MM.1S (cell line): ENCODE data around the gene SPC25.

Experiments used
- DNase-seq: peaks from one replicate; pipeline ENCODE4 v3.0.0-alpha.2; 2015
- H2AFZ ChIP-seq: fragments of 300-600 bp; sonication (generic); 2 replicates; pipeline ENCODE4 v1.6.0; 2016; ENCODE audit warnings: antibody characterized with exemption, low read length
- H3F3A ChIP-seq: fragments of 300-600 bp; sonication (generic); 2 replicates; pipeline ENCODE4 v1.6.1; 2016; ENCODE audit warnings: mild to moderate bottlenecking, antibody characterized with exemption, low read length, moderate library complexity, mixed read lengths; ENCODE audit not compliant: insufficient read depth
- H3K27ac ChIP-seq: fragments of 300-600 bp; sonication (generic); 2 replicates; pipeline ENCODE4 v1.5.1; 2016; ENCODE audit warnings: mild to moderate bottlenecking, low read length
- H3K27me3 ChIP-seq: fragments of 300-600 bp; sonication (generic); replicated peaks from 2 replicates; pipeline ENCODE4 v1.6.0; 2016; ENCODE audit warnings: low read length; ENCODE audit not compliant: insufficient read depth
- H3K36me3 ChIP-seq: fragments of 300-600 bp; sonication (generic); replicated peaks from 2 replicates; pipeline ENCODE4 v1.6.1; 2016; ENCODE audit warnings: mild to moderate bottlenecking, low read length, mixed read lengths; ENCODE audit not compliant: insufficient read depth
- H3K4me1 ChIP-seq: fragments of 300-600 bp; sonication (generic); 2 replicates; pipeline ENCODE4 v1.6.1; 2016; ENCODE audit warnings: low read length, mixed read lengths
- H3K4me2 ChIP-seq: fragments of 300-600 bp; sonication (generic); 2 replicates; pipeline ENCODE4 v1.6.0; 2016; ENCODE audit warnings: low read depth, low read length
- H3K4me3 ChIP-seq: fragments of 300-600 bp; sonication (generic); 2 replicates; pipeline ENCODE4 v1.5.1; 2016; ENCODE audit warnings: low read length, mixed read lengths
- H3K79me2 ChIP-seq: fragments of 300-600 bp; sonication (generic); 2 replicates; pipeline ENCODE4 v1.6.1; 2016; ENCODE audit warnings: mixed run types, low read length, mixed read lengths
- H3K9ac ChIP-seq: fragments of 300-600 bp; sonication (generic); 2 replicates; pipeline ENCODE4 v1.6.1; 2016; ENCODE audit warnings: low read length, mixed read lengths
- H3K9me2 ChIP-seq: fragments of 300-600 bp; sonication (generic); replicated peaks from 2 replicates; pipeline ENCODE4 v1.6.1; 2016; ENCODE audit warnings: mild to moderate bottlenecking, low read length, mixed read lengths; ENCODE audit not compliant: insufficient read depth
- H3K9me3 ChIP-seq: fragments of 300-600 bp; sonication (generic); replicated peaks from 2 replicates; pipeline ENCODE4 v1.6.1; 2016; ENCODE audit warnings: mild to moderate bottlenecking, low read length, mixed read lengths; ENCODE audit not compliant: insufficient read depth
- H4K20me1 ChIP-seq: fragments of 300-600 bp; sonication (generic); 2 replicates; pipeline ENCODE4 v1.6.1; 2016; ENCODE audit warnings: mild to moderate bottlenecking, low read length, moderate library complexity, mixed read lengths; ENCODE audit not compliant: insufficient read depth
- CTCF ChIP-seq: fragments of 300-600 bp; sonication (generic); IDR thresholded peaks from 2 replicates; pipeline ENCODE4 v1.5.1; 2016; ENCODE audit warnings: antibody characterized with exemption, low read length, mixed read lengths
- EZH2 ChIP-seq: fragments of 300-600 bp; sonication (generic); optimal IDR thresholded peaks from 2 replicates; pipeline ENCODE3; 2017; ENCODE audit warnings: low read depth, mild to moderate bottlenecking, antibody characterized with exemption, low read length, mixed read lengths
- EZH2phosphoT487 ChIP-seq: fragments of 300-600 bp; sonication (generic); IDR thresholded peaks from 2 replicates; pipeline ENCODE4 v1.6.1; 2018; ENCODE audit warnings: antibody characterized with exemption, low read length

Gene SPC25

GRCh38 chr2:168821992-168822391 lies 68.2 kb downstream of the SPC25 start:
- H3K27ac ChIP-seq: no peak overlapping the region
- no peaks in the 10 kb centered on the region for H3K4me1 ChIP-seq
- no peak for DNase-seq
- TF ChIP-seq CTCF: no peak
- TF ChIP-seq EZH2phosphoT487: no peak
- H3K36me3 ChIP-seq: no peaks in the 10 kb centered on the region
- H3K9ac ChIP-seq: no peak overlapping the region
- H3K4me3 ChIP-seq: no peak overlapping the region
- no peaks in the 10 kb centered on the region for H3F3A ChIP-seq
- H3K27me3 ChIP-seq: no peaks in the 10 kb centered on the region
- H3K9me2 ChIP-seq: no peaks in the 10 kb centered on the region
- no peaks in the 10 kb centered on the region for H3K79me2 ChIP-seq
- H2AFZ ChIP-seq: no peak overlapping the region
- H3K4me2 ChIP-seq: no peak overlapping the region
- no peaks in the 10 kb centered on the region for H3K9me3 ChIP-seq
- H4K20me1 ChIP-seq: no peaks in the 10 kb centered on the region

- H3K4me1 ChIP-seq: no peaks in the 10 kb centered on the region
- H3K9me2 ChIP-seq: no peaks in the 10 kb centered on the region
- TF ChIP-seq EZH2 (no peak), CTCF (no peak), EZH2phosphoT487 (no peak)
- no peak overlapping the region for H2AFZ ChIP-seq
- H3K27ac ChIP-seq: no peak overlapping the region
- H3K27me3 ChIP-seq: no peaks in the 10 kb centered on the region
- no peak overlapping the region for H3K4me3 ChIP-seq
- no peak for DNase-seq
- H3K79me2 ChIP-seq: no peaks in the 10 kb centered on the region
- H3K9ac ChIP-seq: no peak overlapping the region
- H3F3A ChIP-seq: no peaks in the 10 kb centered on the region
- no peaks in the 10 kb centered on the region for H4K20me1 ChIP-seq
- no peak overlapping the region for H3K4me2 ChIP-seq
- H3K36me3 ChIP-seq: no peaks in the 10 kb centered on the region
- no peaks in the 10 kb centered on the region for H3K9me3 ChIP-seq
Observed at GRCh38 chr2:168821577-168821976, 68.7 kb downstream of the SPC25 start.
